ENCODE results near the gene MPC2. TPM values are rescaled to one million over a fixed set of nuclear protein-coding genes. Genes with fewer than 3 reads are reported as not detected.
"Not testable (repeated sequence)": the region's sequence is repeated elsewhere in the genome, so short reads cannot be mapped to it uniquely, and the experiment has no call there.

The MPC2 gene
- total RNA-seq, 4 donors from 2014 or later = 16.2 to 40.1 (median 35.1) TPM

DNA sequence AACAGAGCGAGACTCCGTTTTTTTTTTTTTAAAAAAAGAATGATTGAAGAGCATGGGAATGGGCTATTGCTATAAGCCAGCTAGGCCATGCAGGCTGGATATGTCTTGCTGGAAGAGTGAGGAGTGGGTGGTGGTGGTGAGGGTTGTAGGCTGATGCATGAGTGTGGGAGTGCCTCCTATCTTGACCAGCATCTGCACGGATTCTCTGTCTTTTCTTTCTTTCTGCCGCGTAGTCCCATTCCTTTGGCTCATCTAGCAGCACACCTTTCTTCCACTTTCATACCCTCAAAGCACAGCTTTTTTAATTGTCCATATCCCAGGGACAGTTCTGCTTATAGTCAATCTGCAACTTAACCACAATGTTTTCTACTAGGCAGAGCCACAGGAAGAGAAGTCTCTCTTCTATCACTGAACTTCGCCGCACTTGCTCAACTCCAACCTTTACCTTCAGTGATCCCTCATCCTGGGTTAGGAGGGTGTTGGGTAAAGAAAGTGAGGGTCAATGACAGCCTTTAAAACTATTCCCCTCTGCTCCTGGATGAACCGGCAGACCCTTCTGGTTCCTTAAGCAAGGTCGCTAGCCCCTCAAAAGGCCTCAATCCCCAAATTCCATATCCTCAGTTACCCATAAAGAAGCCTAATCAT lies 38.2 kb downstream of the MPC2 start:
- Histone ChIP-seq H3K27ac (no peak overlapping the region), H3K36me3 (no peaks in the 10 kb centered on the region), H3K9me3 (no peaks in the 10 kb centered on the region), H3K4me1 (peaks cover 0 to 6% of the 10 kb centered on the region in 2 donors), H3K27me3 (no peaks in the 10 kb centered on the region), H3K4me3 (replicated peaks in 1 of 3) (no peak overlapping the region)
- WGBS, 2 donors = 95 to 98% methylated on average over 9 of the region's 9 CpGs
- TF ChIP-seq CTCF (IDR thresholded peaks at IDR 0.05) = no peak
- no peak for TF ChIP-seq POLR2A (IDR thresholded peaks at IDR 0.05)
- no peak for DNase-seq
- intact Hi-C loops (cut with DNase I) = no loop called here

GRCh38 chr1:167893798-167894197 lies 43.1 kb downstream of the MPC2 start:
- WGBS, 2 donors = 79 to 84% methylated on average over 2 of the region's 2 CpGs
- Histone ChIP-seq H3K9me3 (no peaks in the 10 kb centered on the region), H3K4me1 (no peaks in the 10 kb centered on the region), H3K27me3 (no peaks in the 10 kb centered on the region), H3K27ac (no peak overlapping the region), H3K36me3 (no peaks in the 10 kb centered on the region), H3K4me3 (replicated peaks in 1 of 3) (no peak overlapping the region)
- intact Hi-C loops (cut with DNase I) = no loop called here
- TF ChIP-seq CTCF (IDR thresholded peaks at IDR 0.05) (no peak), POLR2A (IDR thresholded peaks at IDR 0.05) (no peak)
- no peak for DNase-seq

- Histone ChIP-seq H3K9me3 (no peaks in the 10 kb centered on the region), H3K4me1 (no peaks in the 10 kb centered on the region), H3K36me3 (no peaks in the 10 kb centered on the region), H3K4me3 (replicated peaks in 1 of 3) (no peak overlapping the region), H3K27me3 (no peaks in the 10 kb centered on the region), H3K27ac (no peak overlapping the region)
- no peak for TF ChIP-seq CTCF (IDR thresholded peaks at IDR 0.05)
- TF ChIP-seq POLR2A (IDR thresholded peaks at IDR 0.05) = no peak
- DNase-seq = no peak
- intact Hi-C loops (cut with DNase I) = no loop called here
Measured at GRCh38 chr1:167890400-167890799, 46.5 kb downstream of the MPC2 start.

GRCh38 chr1:167887187-167887586 lies 49.7 kb downstream of the MPC2 start:
- not testable (repeated sequence) for H3K27ac ChIP-seq

GRCh38 chr1:167882376-167882775 lies 54.5 kb downstream of the MPC2 start:
- Histone ChIP-seq H3K27ac (no peak overlapping the region), H3K27me3 (no peaks in the 10 kb centered on the region), H3K36me3 (no peaks in the 10 kb centered on the region), H3K4me3 (replicated peaks in 1 of 3) (no peak overlapping the region), H3K9me3 (no peaks in the 10 kb centered on the region), H3K4me1 (no peaks in the 10 kb centered on the region)
- DNase-seq = no peak
- no peak for TF ChIP-seq POLR2A (IDR thresholded peaks at IDR 0.05)
- no peak for TF ChIP-seq CTCF (IDR thresholded peaks at IDR 0.05)
- 85 to 96% methylated on average over 8 of the region's 8 CpGs for WGBS, 2 donors
- intact Hi-C loops (cut with DNase I) = no loop called here

More at GRCh38 chr1:167887187-167887586, 49.7 kb downstream of the MPC2 start:
- H3K4me1 ChIP-seq; H3K27me3 ChIP-seq; DNase-seq; intact Hi-C loops (cut with DNase I); H3K9me3 ChIP-seq; H3K36me3 ChIP-seq; H3K4me3 ChIP-seq (replicated peaks in 1 of 3): not testable (repeated sequence)
- 92 to 94% methylated on average over 2 of the region's 2 CpGs for WGBS, 2 donors
